Body of pancreas (tissue), 4 donors: ENCODE measurements around the gene MLNR. TPM values are rescaled to one million over a fixed set of nuclear protein-coding genes. Genes with fewer than 3 reads are reported as not detected.

Experiments used
- ATAC-seq: fragments of 150-250 bp; one replicate; pipeline ENCODE4 v1.9.1; 2016
- DNase-seq, 4 donors: peaks; one replicate each; pipeline ENCODE4 v3.0.0-alpha.2; 2019
- H3K27ac ChIP-seq, 4 donors: fragments of 200-600 bp; sonication (generic); 1 replicate in 3 of 4; 2 replicates in 1 of 4; pipeline versions ENCODE4 v1.5.1 to v1.6.1; 2016 to 2019; ENCODE audit warnings: mild to moderate bottlenecking in 1 of 4, mixed read lengths in 1 of 4, moderate library complexity in 1 of 4
- H3K27me3 ChIP-seq, 2 donors: fragments of 200-600 bp; sonication (generic); one replicate each; pipeline ENCODE4 v1.6.0; 2016; ENCODE audit warnings: mild to moderate bottlenecking in 1 of 2
- H3K36me3 ChIP-seq, 2 donors: fragments of 200-600 bp; sonication (generic); replicated peaks in 1 of 2; 2 replicates each; pipeline ENCODE4 v1.5.1; 2016; ENCODE audit warnings: low read depth in 2 of 2; ENCODE audit not compliant: insufficient read depth in 1 of 2
- H3K4me1 ChIP-seq: fragments of 200-600 bp; sonication (generic); one replicate; pipeline ENCODE4 v1.6.0; 2016
- H3K4me3 ChIP-seq, 2 donors: fragments of 200-600 bp; sonication (generic); 1 replicate in 1 of 2; 2 replicates in 1 of 2; pipeline ENCODE4 v1.5.1; 2016 to 2019
- H3K9me3 ChIP-seq, 3 donors: fragments of 200-600 bp; sonication (generic); 1 replicate in 2 of 3; 2 replicates in 1 of 3; pipeline ENCODE4 v1.5.1; 2016
- CTCF ChIP-seq, 7 experiments: fragments of 450-650 bp in 4 of 7; fragments of 200-600 bp in 3 of 7; sonication (generic) in 3 of 7; IDR thresholded peaks; one replicate each; pipeline ENCODE4 v1.5.1; 2016 to 2019; ENCODE audit warnings: antibody characterized with exemption in 7 of 7
- POLR2A ChIP-seq, 3 donors: fragments of 450-650 bp; IDR thresholded peaks; one replicate each; pipeline ENCODE4 v1.6.1; 2016; ENCODE audit warnings: antibody characterized with exemption in 3 of 3, mild to moderate bottlenecking in 2 of 3
- WGBS, 2 donors: methylation state at CpG; one replicate each; pipeline ENCODE4 v1.1.5; 2017; 5-methylcytosine and 5-hydroxymethylcytosine counted together
- intact Hi-C: fragments of 100-400 bp; cut with DNase I; formaldehyde crosslinking; loops from one replicate; pipeline ENCODE4 v1.15.1; 2023
- total RNA-seq, 2 donors: library from RNA; depleted of rRNA; stranded (reverse); fragments of >200 nt; gene quantifications; one replicate each; pipeline ENCODE4 v1.1.0, GENCODE V29; 2016

MLNR gene
- total RNA-seq, 2 donors from 2014 or later: not detected

- 86 to 93% methylated on average over 2 of the region's 2 CpGs for WGBS, 2 donors
Observed at GRCh38 chr13:49238621-49239020, 18.5 kb downstream of the MLNR start.

GRCh38 chr13:49240017-49240416 is 19.9 kb downstream of the MLNR start:
- Histone ChIP-seq H3K27ac (no peak overlapping the region), H3K4me3 (no peak overlapping the region), H3K9me3 (no peaks in the 10 kb centered on the region), H3K36me3 (no peaks in the 10 kb centered on the region), H3K4me1 (no peaks in the 10 kb centered on the region), H3K27me3 (no peaks in the 10 kb centered on the region)
- no peak for ATAC-seq
- WGBS, 2 donors: 33 to 37% methylated on average over 4 of the region's 4 CpGs
- intact Hi-C loops: no loop called here
- TF ChIP-seq POLR2A (IDR thresholded peaks at IDR 0.05): no peak
- peak in 5 of 7 experiments; percentile 18 to 33 (median 24) for TF ChIP-seq CTCF (IDR thresholded peaks at IDR 0.05)
- DNase-seq: peak in 1 of 4 donors; percentile 16

More at GRCh38 chr13:49238621-49239020, 18.5 kb downstream of the MLNR start:
- ATAC-seq (no peak), DNase-seq (no peak)
- H3K27me3 ChIP-seq: no peaks in the 10 kb centered on the region
- no peak overlapping the region for H3K27ac ChIP-seq
- TF ChIP-seq POLR2A (IDR thresholded peaks at IDR 0.05): no peak
- no peak for TF ChIP-seq CTCF (IDR thresholded peaks at IDR 0.05)
- no peak overlapping the region for H3K4me3 ChIP-seq
- H3K36me3 ChIP-seq: no peaks in the 10 kb centered on the region
- intact Hi-C loops: no loop called here
- no peaks in the 10 kb centered on the region for H3K9me3 ChIP-seq
- no peaks in the 10 kb centered on the region for H3K4me1 ChIP-seq

GRCh38 chr13:49241296-49241695 is 21.2 kb downstream of the MLNR start:
- Histone ChIP-seq H3K4me1 (no peaks in the 10 kb centered on the region), H3K27ac (no peak overlapping the region), H3K27me3 (no peaks in the 10 kb centered on the region), H3K4me3 (no peak overlapping the region), H3K36me3 (no peaks in the 10 kb centered on the region), H3K9me3 (no peaks in the 10 kb centered on the region)
- no peak for TF ChIP-seq CTCF (IDR thresholded peaks at IDR 0.05)
- TF ChIP-seq POLR2A (IDR thresholded peaks at IDR 0.05): no peak
- intact Hi-C loops: no loop called here
- 91% methylated on average over 7 of the region's 7 CpGs for WGBS, 2 donors
- DNase-seq: no peak
- ATAC-seq: no peak

- Histone ChIP-seq H3K27ac (no peak overlapping the region), H3K36me3 (no peaks in the 10 kb centered on the region), H3K4me1 (peaks cover 19% of the 10 kb centered on the region), H3K9me3 (no peaks in the 10 kb centered on the region), H3K4me3 (no peak overlapping the region), H3K27me3 (no peaks in the 10 kb centered on the region)
- intact Hi-C loops: no loop called here
- no peak for TF ChIP-seq POLR2A (IDR thresholded peaks at IDR 0.05)
- TF ChIP-seq CTCF (IDR thresholded peaks at IDR 0.05): no peak
- no peak for ATAC-seq
- DNase-seq: no peak
Observed at GRCh38 chr13:49245101-49245500, 25.0 kb downstream of the MLNR start.

GRCh38 chr13:49246850-49247642 is 26.9 kb downstream of the MLNR start:
- no peak for TF ChIP-seq POLR2A (IDR thresholded peaks at IDR 0.05)
- no peak for TF ChIP-seq CTCF (IDR thresholded peaks at IDR 0.05)
- no peaks in the 10 kb centered on the region for H3K36me3 ChIP-seq
- DNase-seq: no peak
- peaks cover 19% of the 10 kb centered on the region for H3K4me1 ChIP-seq
- H3K4me3 ChIP-seq: peak overlapping the region; percentile 52 to 85
- intact Hi-C loops: no loop called here
- no peaks in the 10 kb centered on the region for H3K27me3 ChIP-seq
- WGBS, 2 donors: 23 to 25% methylated on average over 4 of the region's 4 CpGs
- ATAC-seq: no peak
- no peaks in the 10 kb centered on the region for H3K9me3 ChIP-seq
- H3K27ac ChIP-seq: peak overlapping the region; percentile 77 to 91 (median 91)
